Adrenal gland (tissue), 5 donors: ENCODE results near the gene FGD4.

Source experiments
- CTCF ChIP-seq, 6 experiments: fragments of 450-650 bp in 4 of 6; fragments of 200-600 bp in 2 of 6; sonication (generic) in 1 of 6; IDR thresholded peaks; 1 replicate in 5 of 6; 2 replicates in 1 of 6; pipeline versions ENCODE4 v1.5.1 to v1.8.0; 2016 to 2021; ENCODE audit warnings: antibody characterized with exemption in 6 of 6, mild to moderate bottlenecking in 2 of 6, moderate library complexity in 1 of 6
- POLR2A ChIP-seq, 2 donors: fragments of 450-650 bp; IDR thresholded peaks; one replicate each; pipeline ENCODE4 v1.6.1; 2017; ENCODE audit warnings: antibody characterized with exemption in 2 of 2, mild to moderate bottlenecking in 2 of 2, moderate library complexity in 1 of 2
- donor health status: DM: no; HTN: no; CAD: no.

- TF ChIP-seq CTCF (IDR thresholded peaks at IDR 0.05) (no peak), POLR2A (IDR thresholded peaks at IDR 0.05) (no peak)
These were observed 19.7 kb upstream of the FGD4 start for GRCh38 chr12:32379667-32380066.
